HEK293 (cell line): ENCODE data around the gene TESK2.

Experiments
- CTCF ChIA-PET: fragments of 350-600 bp; formaldehyde crosslinking; extraction: SDS; loops from one replicate; lab custom pipeline; 2021; ENCODE audit warnings: antibody characterized with exemption; lab: Yijun Ruan, JAX
- POLR2A ChIA-PET: fragments of 300-600 bp; formaldehyde crosslinking; extraction: SDS; loops from one replicate; lab custom pipeline; 2020; ENCODE audit warnings: antibody characterized with exemption, inconsistent platforms; lab: Yijun Ruan, JAX
- H3K27ac ChIP-seq: fragments of 200-500 bp; sonication (Bioruptor generic); 2 replicates; pipeline ENCODE4 v1.5.1; 2014; ENCODE audit warnings: low read depth, low read length, control low read depth, inconsistent platforms; ENCODE audit errors: extremely low read depth
- H3K36me3 ChIP-seq, 2 experiments: fragments of 200-500 bp in 1 of 2; sonication (Bioruptor generic) in 1 of 2; 1 replicate in 1 of 2; 2 replicates in 1 of 2; pipeline ENCODE4 v1.5.1; 2014 to 2017; ENCODE audit warnings: inconsistent platforms in 2 of 2, low read length in 2 of 2; ENCODE audit not compliant: control insufficient read depth in 2 of 2, insufficient read depth in 1 of 2
- H3K4me1 ChIP-seq: fragments of 200-500 bp; sonication (Bioruptor generic); 2 replicates; pipeline ENCODE4 v1.5.1; 2014; ENCODE audit warnings: mild to moderate bottlenecking, low read length, inconsistent platforms; ENCODE audit not compliant: control insufficient read depth, insufficient read depth
- H3K4me3 ChIP-seq: 2 replicates; pipeline ENCODE4 v1.5.1; 2011; ENCODE audit warnings: low read depth, mild to moderate bottlenecking, control low read depth, low read length, moderate library complexity
- H3K9me3 ChIP-seq: fragments of 200-500 bp; sonication (Bioruptor generic); 2 replicates; pipeline ENCODE4 v1.5.1; 2014; ENCODE audit warnings: low read depth, low read length, inconsistent platforms; ENCODE audit not compliant: control insufficient read depth, insufficient read depth
- GLI4 ChIP-seq: fragments of 450-650 bp; formaldehyde crosslinking; IDR thresholded peaks from 2 replicates; pipeline ENCODE4 v1.5.1; 2016; ENCODE audit warnings: missing biosample characterization, missing genetic modification characterization
- GLIS2 ChIP-seq: fragments of 450-650 bp; formaldehyde crosslinking; IDR thresholded peaks from 2 replicates; pipeline ENCODE4 v1.5.1; 2016; ENCODE audit warnings: missing biosample characterization, missing genetic modification characterization
- SALL2 ChIP-seq: fragments of 450-650 bp; formaldehyde crosslinking; IDR thresholded peaks from 2 replicates; pipeline ENCODE4 v1.5.0; 2017; ENCODE audit warnings: missing biosample characterization, mild to moderate bottlenecking, missing genetic modification characterization, borderline replicate concordance
- SCRT1 ChIP-seq: fragments of 450-650 bp; formaldehyde crosslinking; IDR thresholded peaks from 2 replicates; pipeline ENCODE4 v1.5.1; 2016; ENCODE audit warnings: missing biosample characterization, missing genetic modification characterization, borderline replicate concordance
- TRIM28 ChIP-seq: IDR thresholded peaks from 2 replicates; pipeline ENCODE4 v1.6.1; 2011; ENCODE audit warnings: low read length, control low read depth, borderline replicate concordance
- ZBTB1 ChIP-seq: fragments of 450-650 bp; formaldehyde crosslinking; IDR thresholded peaks from 2 replicates; pipeline ENCODE4 v1.5.1; 2016; ENCODE audit warnings: missing biosample characterization, missing genetic modification characterization
- ZBTB48 ChIP-seq: fragments of 450-650 bp; formaldehyde crosslinking; IDR thresholded peaks from 2 replicates; pipeline ENCODE4 v1.5.1; 2016; ENCODE audit warnings: missing biosample characterization, missing genetic modification characterization
- ZNF211 ChIP-seq: fragments of 450-650 bp; formaldehyde crosslinking; IDR thresholded peaks from 2 replicates; pipeline ENCODE4 v1.5.1; 2016; ENCODE audit warnings: low read depth, missing biosample characterization, missing genetic modification characterization
- ZNF302 ChIP-seq: fragments of 450-650 bp; formaldehyde crosslinking; IDR thresholded peaks from 2 replicates; pipeline ENCODE4 v1.5.1; 2016; ENCODE audit warnings: missing biosample characterization, missing genetic modification characterization, low read depth
- ZNF521 ChIP-seq: fragments of 450-650 bp; formaldehyde crosslinking; IDR thresholded peaks from 2 replicates; pipeline ENCODE4 v1.5.1; 2017; ENCODE audit warnings: missing biosample characterization, mild to moderate bottlenecking, missing genetic modification characterization
- ZNF529 ChIP-seq: fragments of 450-650 bp; formaldehyde crosslinking; IDR thresholded peaks from 2 replicates; pipeline ENCODE4 v1.5.1; 2017; ENCODE audit warnings: missing genetic modification characterization, missing biosample characterization; ENCODE audit not compliant: insufficient replicate concordance
- ZNF530 ChIP-seq: fragments of 450-650 bp; formaldehyde crosslinking; IDR thresholded peaks from 2 replicates; pipeline ENCODE4 v1.5.1; 2016; ENCODE audit warnings: low read depth, missing biosample characterization, missing genetic modification characterization
- ZNF560 ChIP-seq: fragments of 450-650 bp; formaldehyde crosslinking; IDR thresholded peaks from 2 replicates; pipeline ENCODE4 v1.5.1; 2017; ENCODE audit warnings: missing biosample characterization, missing genetic modification characterization, borderline replicate concordance
- ZNF621 ChIP-seq: fragments of 450-650 bp; formaldehyde crosslinking; IDR thresholded peaks from 2 replicates; pipeline ENCODE4 v1.5.1; 2017; ENCODE audit warnings: missing biosample characterization, missing genetic modification characterization
- ZNF654 ChIP-seq: fragments of 450-650 bp; formaldehyde crosslinking; IDR thresholded peaks from 2 replicates; pipeline ENCODE4 v1.5.1; 2016; ENCODE audit warnings: low read depth, missing biosample characterization, missing genetic modification characterization
- TF ChIP-seq, protein P1 (sequence below): fragments of 450-650 bp; formaldehyde crosslinking; IDR thresholded peaks from 2 replicates; pipeline ENCODE4 v1.5.1; 2016; ENCODE audit warnings: missing biosample characterization, missing genetic modification characterization
- TF ChIP-seq, protein P2 (sequence below): fragments of 450-650 bp; formaldehyde crosslinking; IDR thresholded peaks from 2 replicates; pipeline ENCODE4 v1.5.1; 2017; ENCODE audit warnings: missing biosample characterization, missing genetic modification characterization
- TF ChIP-seq, protein P3 (sequence below): fragments of 450-650 bp; formaldehyde crosslinking; IDR thresholded peaks from 2 replicates; pipeline ENCODE4 v1.5.1; 2017; ENCODE audit warnings: missing biosample characterization, mild to moderate bottlenecking, missing genetic modification characterization, moderate library complexity
- TF ChIP-seq, protein P4 (sequence below): fragments of 450-650 bp; formaldehyde crosslinking; IDR thresholded peaks from 2 replicates; pipeline ENCODE4 v1.5.1; 2016; ENCODE audit warnings: missing biosample characterization, missing genetic modification characterization

Gene TESK2

GRCh38 chr1:45317166-45317565 is 173.8 kb downstream of the TESK2 start:
- ChIA-PET CTCF (interaction anchor here (0.6 to 1.2 kb wide), 3 partner anchors 17 to 287 kb away, joined by 3 to 5 read pairs (median 3); no protein-coding TSS in a partner anchor), POLR2A (no interaction called here)
- no peaks in the 10 kb centered on the region for H3K36me3 ChIP-seq
- H3K9me3 ChIP-seq, result no peaks in the 10 kb centered on the region
- H3K27ac ChIP-seq, result no peak overlapping the region
- TF ChIP-seq ZNF654, result no peak
- H3K4me1 ChIP-seq, result no peaks in the 10 kb centered on the region
- H3K4me3 ChIP-seq, result no peak overlapping the region

GRCh38 chr1:45314266-45314665 is 176.7 kb downstream of the TESK2 start:
- TF ChIP-seq TRIM28 (no peak), ZNF521 (no peak), SCRT1 (tag by site-specific recombination) (no peak), ZNF530 (tag by site-specific recombination) (no peak), ZBTB48 (tag by site-specific recombination) (no peak), SALL2 (tag by site-specific recombination) (no peak), GLI4 (tag by site-specific recombination) (no peak)
- TF ChIP-seq, protein P1, sequence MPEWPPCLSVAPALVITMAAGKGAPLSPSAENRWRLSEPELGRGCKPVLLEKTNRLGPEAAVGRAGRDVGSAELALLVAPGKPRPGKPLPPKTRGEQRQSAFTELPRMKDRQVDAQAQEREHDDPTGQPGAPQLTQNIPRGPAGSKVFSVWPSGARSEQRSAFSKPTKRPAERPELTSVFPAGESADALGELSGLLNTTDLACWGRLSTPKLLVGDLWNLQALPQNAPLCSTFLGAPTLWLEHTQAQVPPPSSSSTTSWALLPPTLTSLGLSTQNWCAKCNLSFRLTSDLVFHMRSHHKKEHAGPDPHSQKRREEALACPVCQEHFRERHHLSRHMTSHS, result no peak
- TF ChIP-seq, protein P2, sequence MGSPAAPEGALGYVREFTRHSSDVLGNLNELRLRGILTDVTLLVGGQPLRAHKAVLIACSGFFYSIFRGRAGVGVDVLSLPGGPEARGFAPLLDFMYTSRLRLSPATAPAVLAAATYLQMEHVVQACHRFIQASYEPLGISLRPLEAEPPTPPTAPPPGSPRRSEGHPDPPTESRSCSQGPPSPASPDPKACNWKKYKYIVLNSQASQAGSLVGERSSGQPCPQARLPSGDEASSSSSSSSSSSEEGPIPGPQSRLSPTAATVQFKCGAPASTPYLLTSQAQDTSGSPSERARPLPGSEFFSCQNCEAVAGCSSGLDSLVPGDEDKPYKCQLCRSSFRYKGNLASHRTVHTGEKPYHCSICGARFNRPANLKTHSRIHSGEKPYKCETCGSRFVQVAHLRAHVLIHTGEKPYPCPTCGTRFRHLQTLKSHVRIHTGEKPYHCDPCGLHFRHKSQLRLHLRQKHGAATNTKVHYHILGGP (tag by site-specific recombination), result no peak
- TF ChIP-seq, protein P3, sequence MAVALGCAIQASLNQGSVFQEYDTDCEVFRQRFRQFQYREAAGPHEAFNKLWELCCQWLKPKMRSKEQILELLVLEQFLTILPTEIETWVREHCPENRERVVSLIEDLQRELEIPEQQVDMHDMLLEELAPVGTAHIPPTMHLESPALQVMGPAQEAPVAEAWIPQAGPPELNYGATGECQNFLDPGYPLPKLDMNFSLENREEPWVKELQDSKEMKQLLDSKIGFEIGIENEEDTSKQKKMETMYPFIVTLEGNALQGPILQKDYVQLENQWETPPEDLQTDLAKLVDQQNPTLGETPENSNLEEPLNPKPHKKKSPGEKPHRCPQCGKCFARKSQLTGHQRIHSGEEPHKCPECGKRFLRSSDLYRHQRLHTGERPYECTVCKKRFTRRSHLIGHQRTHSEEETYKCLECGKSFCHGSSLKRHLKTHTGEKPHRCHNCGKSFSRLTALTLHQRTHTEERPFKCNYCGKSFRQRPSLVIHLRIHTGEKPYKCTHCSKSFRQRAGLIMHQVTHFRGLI (tag by site-specific recombination), result no peak
- Histone ChIP-seq H3K4me1 (no peaks in the 10 kb centered on the region), H3K27ac (no peak overlapping the region), H3K4me3 (no peak overlapping the region), H3K36me3 (no peaks in the 10 kb centered on the region), H3K9me3 (no peaks in the 10 kb centered on the region)
- ChIA-PET POLR2A (interaction anchor here (1.1 to 1.9 kb wide), 2 partner anchors 11 to 26 kb away, joined by 6 to 11 read pairs; partner anchors contain the start of genes MUTYH and TOE1), CTCF (interaction anchor here (0.6 to 1.0 kb wide), 5 partner anchors 9 to 390 kb away, joined by 3 to 4 read pairs (median 3); partner anchors contain the start of gene TESK2)

- TF ChIP-seq GLIS2, result no peak
- no peak for TF ChIP-seq ZNF211 (tag by site-specific recombination)
- no peak for TF ChIP-seq ZNF621 (tag by site-specific recombination)
- TF ChIP-seq, protein P1, result no peak
- TF ChIP-seq ZNF529 (tag by site-specific recombination), result no peak
- no peak for TF ChIP-seq ZNF560
- TF ChIP-seq ZNF302 (tag by site-specific recombination), result no peak
- no peak for TF ChIP-seq SALL2 (tag by site-specific recombination)
- no peak for TF ChIP-seq ZBTB1 (tag by site-specific recombination)
- TF ChIP-seq, protein P4, sequence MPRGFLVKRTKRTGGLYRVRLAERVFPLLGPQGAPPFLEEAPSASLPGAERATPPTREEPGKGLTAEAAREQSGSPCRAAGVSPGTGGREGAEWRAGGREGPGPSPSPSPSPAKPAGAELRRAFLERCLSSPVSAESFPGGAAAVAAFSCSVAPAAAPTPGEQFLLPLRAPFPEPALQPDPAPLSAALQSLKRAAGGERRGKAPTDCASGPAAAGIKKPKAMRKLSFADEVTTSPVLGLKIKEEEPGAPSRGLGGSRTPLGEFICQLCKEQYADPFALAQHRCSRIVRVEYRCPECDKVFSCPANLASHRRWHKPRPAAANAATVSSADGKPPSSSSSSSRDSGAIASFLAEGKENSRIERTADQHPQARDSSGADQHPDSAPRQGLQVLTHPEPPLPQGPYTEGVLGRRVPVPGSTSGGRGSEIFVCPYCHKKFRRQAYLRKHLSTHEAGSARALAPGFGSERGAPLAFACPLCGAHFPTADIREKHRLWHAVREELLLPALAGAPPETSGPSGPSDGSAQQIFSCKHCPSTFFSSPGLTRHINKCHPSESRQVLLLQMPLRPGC (tag by site-specific recombination), result no peak
- TF ChIP-seq, all 188 proteins: peak for 0
- ChIA-PET CTCF (interaction anchor here (0.6 to 1.3 kb wide), 3 partner anchors 8 to 371 kb away, joined by 3 read pairs; no protein-coding TSS in a partner anchor), POLR2A (interaction anchor here (0.6 to 1.3 kb wide), 2 partner anchors 295 to 492 kb away, joined by 3 read pairs; partner anchors contain the start of genes HECTD3 and UROD)
Observed at GRCh38 chr1:45306905-45307304, 184.1 kb downstream of the TESK2 start.

More at GRCh38 chr1:45306905-45307304, 184.1 kb downstream of the TESK2 start:
- H3K27ac ChIP-seq, result no peak overlapping the region
- H3K36me3 ChIP-seq, result no peaks in the 10 kb centered on the region
- peaks cover 5% of the 10 kb centered on the region; the same call in 1 of the 2 replicates for H3K4me1 ChIP-seq
- no peaks in the 10 kb centered on the region for H3K9me3 ChIP-seq
- H3K4me3 ChIP-seq, result no peak overlapping the region
